Lung microvascular endothelial cell (primary cell): ENCODE results near the gene SLCO3A1. TPM values are rescaled to one million over a fixed set of nuclear protein-coding genes. Genes with fewer than 3 reads are reported as not detected.

Source experiments
- DNase-seq, 2 donors: peaks; one replicate each; pipeline versions ENCODE4 v3.0.0 to v3.0.0-alpha.2; 2010; ENCODE audit warnings: low read depth in 2 of 2
- total RNA-seq: library from RNA; depleted of rRNA; stranded (reverse); fragments of >200 nt; gene quantifications from 2 replicates; pipeline ENCODE4 v1.2.1, GENCODE V29; 2014

SLCO3A1 gene
- total RNA-seq, 1 donor from 2014 or later, result 0.20 TPM

GRCh38 chr15:91909111-91909510, 55.6 kb downstream of the SLCO3A1 start:
- no peak for DNase-seq

DNA sequence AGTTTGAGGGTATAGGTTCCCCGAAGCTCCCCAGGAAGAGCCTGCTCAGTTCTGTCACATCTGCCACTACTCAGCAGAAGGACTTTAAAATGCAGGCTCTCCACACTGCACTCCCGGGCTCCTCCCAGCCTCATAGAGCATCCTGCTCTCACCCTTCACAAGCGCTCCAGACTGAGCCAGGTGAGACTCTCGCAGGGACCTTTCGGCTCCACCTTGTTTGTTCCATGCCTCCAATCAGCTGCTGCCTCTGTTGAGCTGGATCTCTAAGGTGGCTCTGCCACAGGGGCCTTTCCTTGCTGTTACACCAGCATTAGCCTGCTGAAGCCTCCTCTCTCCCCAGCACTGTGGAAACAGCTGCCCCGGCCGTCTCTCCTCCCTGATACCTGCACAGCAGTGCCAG, 56.1 kb downstream of the SLCO3A1 start:
- DNase-seq, result no peak

GRCh38 chr15:91911844-91912243, 58.3 kb downstream of the SLCO3A1 start:
- DNase-seq, result no peak

- no peak for DNase-seq
These were observed 58.8 kb downstream of the SLCO3A1 start for GRCh38 chr15:91912336-91912735.

DNA sequence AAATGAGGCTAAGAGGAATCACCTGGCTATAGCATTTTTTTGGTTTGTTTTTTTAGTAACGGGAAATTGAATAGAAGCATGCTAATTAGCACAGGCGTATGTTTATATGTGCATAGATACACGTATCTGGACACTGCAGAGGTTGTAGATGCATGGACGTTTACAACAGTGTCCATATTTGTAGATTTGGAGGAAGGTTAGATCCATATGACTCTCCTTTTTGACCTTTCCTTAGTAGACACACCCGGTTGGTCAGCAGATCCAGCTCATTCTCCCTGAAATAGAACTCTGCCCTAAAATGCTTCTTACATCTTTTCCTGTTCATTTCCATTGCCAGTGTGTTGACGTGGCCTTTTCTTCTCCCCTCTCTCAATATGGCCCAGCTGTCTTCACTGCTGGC, 60.1 kb downstream of the SLCO3A1 start:
- no peak for DNase-seq

GRCh38 chr15:91915576-91915975, 62.1 kb downstream of the SLCO3A1 start:
- DNase-seq, result no peak

DNA sequence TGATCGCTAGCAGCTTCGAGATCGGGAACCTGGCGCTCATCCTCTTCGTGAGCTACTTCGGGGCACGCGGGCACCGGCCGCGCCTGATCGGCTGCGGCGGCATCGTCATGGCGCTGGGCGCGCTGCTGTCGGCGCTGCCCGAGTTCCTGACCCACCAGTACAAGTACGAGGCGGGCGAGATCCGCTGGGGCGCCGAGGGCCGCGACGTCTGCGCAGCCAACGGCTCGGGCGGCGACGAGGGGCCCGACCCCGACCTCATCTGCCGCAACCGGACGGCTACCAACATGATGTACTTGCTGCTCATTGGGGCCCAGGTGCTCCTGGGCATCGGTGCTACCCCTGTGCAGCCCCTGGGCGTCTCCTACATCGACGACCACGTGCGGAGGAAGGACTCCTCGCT, 62.5 kb downstream of the SLCO3A1 start:
- no peak for DNase-seq

- no peak for DNase-seq
These were observed 64.3 kb downstream of the SLCO3A1 start for GRCh38 chr15:91917686-91918360.

GRCh38 chr15:91919014-91919534, 65.6 kb downstream of the SLCO3A1 start:
- DNase-seq, result no peak

GRCh38 chr15:91921188-91921842, 67.8 kb downstream of the SLCO3A1 start:
- peak; percentile 28 to 29 for DNase-seq

GRCh38 chr15:91921843-91922198, 68.3 kb downstream of the SLCO3A1 start:
- no peak for DNase-seq

DNA sequence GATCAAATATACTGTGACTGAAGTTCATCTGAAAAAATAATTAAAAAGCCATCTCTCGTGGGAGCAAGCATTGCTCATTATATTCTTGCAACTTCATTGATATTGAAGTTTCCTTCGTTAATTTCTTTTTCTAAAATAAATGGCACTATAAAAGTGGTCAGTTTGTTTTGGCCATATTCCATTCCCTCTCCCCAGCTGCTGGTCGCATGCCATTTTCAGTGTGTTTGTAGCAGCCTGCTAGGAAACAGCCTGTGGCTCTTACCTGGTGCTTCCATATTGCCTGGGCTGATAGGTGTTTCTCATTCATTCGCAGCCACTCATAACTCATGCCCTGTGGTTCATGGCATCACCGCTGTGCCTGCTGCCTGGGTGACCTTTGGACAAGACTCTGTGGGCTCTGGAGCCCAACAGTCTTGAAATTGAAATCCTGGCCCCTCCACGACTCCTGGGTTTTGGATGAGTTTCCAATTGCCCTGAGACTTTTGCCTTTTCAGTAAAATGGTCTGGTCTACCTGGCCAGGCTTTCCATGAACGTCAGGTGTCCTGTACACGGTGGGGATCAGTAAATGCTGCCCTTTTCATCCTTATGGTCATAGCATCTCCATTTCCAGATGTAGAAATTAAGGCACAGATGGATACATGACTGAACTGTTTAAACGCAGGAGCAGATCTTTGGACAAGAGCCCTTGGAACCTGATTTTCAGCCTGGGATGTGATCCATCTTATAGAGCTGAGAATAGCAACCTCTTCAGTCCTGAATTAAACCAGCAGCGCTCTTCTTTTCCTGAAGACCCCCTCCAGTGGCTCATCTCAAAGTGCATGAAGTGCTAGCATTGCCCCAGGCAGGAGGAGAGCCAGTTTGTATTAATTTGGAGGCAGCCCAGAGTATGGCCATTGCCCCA, 69.4 kb downstream of the SLCO3A1 start:
- peak in 1 of 2 donors; percentile 11 for DNase-seq

DNA sequence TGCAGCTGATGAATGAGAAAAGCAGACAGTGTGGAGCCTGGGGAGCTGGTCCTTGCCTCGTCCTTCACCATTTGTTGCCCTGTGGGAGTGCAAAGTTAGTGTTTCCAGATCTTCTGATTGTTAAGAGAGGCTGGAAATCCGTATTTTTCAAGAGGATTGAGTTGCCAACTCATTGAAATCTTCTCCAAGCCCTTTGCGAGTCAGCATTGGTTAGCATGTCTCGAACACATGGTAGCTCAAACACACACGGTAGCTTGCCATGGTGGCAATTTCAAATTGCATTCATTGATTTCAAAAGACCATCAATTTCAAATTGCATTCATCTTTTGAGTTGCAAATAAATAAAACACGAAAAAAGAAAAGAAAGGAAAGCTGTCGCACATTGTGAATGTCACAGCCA, 70.7 kb downstream of the SLCO3A1 start:
- DNase-seq, result no peak

GRCh38 chr15:91924837-91925495, 71.5 kb downstream of the SLCO3A1 start:
- no peak for DNase-seq

DNA sequence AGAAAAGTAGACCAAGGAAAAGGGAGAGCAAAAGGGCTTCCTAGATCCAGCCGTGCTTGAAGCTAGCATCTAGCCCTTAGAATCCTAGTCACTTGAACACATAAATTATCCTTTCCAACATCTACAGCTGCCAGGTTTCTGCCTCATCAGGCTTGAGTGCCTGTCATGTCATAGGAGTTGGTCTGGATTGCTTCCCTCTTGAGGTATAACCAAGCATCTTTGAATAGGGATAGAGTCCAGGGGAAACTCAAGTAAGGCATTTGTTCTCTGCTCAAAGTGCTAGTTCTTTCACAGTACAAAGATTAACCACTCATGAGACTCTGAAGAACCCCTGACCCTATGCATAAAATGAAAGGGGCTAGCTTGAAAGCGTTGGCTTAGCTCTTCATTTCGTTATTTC, 72.3 kb downstream of the SLCO3A1 start:
- DNase-seq, result no peak

GRCh38 chr15:91926908-91927270, 73.4 kb downstream of the SLCO3A1 start:
- DNase-seq, result no peak

DNA sequence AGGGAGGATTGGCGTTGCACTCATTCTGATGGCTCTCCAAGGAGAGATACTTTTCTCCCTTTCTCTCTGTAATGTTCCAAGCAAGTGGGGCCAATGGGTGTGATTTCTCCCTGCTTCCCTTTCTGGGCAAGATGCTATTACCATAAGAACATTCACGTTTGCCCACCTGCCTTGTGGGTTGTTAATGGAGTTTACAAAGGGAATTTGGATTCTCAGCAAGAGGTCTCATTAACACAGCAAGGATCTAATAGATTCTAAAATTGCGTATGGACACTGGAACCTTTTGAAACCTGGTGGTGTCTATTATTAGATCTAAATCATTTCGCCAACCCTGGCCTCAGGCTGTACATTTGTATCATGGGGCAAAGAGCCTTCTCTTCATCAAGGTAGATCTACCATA, 74.1 kb downstream of the SLCO3A1 start:
- DNase-seq, result no peak

GRCh38 chr15:91928675-91929074, 75.2 kb downstream of the SLCO3A1 start:
- DNase-seq, result no peak

DNA sequence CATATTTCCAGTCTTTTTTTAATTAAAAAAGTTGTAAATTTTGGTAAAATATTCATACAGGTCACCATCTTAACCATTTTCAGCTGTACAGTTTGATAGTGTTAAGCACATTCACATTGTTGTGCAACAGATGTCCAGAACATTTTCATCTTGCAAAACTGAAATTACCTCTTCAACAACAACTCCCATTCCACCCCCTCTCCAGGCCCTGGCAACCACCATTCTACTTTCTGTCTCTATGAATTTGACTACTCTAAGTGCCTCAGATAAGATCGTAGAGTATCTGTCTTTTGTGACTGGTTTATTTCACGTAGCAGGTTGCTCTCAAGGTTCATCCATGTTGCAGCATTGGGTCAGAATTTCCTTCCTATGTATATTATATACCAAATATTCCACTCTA, 76.0 kb downstream of the SLCO3A1 start:
- no peak for DNase-seq

- no peak for DNase-seq
These were observed 76.6 kb downstream of the SLCO3A1 start for GRCh38 chr15:91930092-91930491.

DNA sequence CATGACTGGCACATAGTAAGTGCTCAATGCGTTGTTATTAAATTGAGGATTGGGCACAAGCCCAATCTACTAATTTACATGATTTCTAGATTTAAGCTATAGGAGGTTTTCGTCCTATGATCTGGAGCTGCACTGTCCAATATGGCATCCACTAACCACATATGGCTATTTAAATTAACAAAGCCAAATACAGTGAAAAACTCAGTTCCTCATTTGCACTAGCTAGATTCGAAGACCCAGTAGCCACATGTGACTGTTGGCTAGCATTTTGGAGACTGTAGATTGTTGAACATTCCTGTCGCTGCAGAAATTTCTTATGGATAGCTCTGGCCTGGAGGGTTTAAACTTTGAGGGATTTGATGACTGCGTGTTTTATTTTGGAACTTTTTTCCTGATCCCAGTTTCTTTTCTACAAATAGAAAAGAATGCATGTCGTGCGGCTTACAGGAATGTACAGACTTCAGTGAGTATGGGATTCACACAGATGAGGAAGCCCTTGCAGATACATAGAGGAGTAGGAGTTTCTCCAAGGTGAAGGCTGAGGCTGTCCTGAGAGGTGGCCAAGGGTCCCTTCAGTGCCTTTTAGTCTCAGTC, 82.8 kb downstream of the SLCO3A1 start:
- DNase-seq, result no peak
